ENCODE data around the gene SLC9A6.

DNA sequence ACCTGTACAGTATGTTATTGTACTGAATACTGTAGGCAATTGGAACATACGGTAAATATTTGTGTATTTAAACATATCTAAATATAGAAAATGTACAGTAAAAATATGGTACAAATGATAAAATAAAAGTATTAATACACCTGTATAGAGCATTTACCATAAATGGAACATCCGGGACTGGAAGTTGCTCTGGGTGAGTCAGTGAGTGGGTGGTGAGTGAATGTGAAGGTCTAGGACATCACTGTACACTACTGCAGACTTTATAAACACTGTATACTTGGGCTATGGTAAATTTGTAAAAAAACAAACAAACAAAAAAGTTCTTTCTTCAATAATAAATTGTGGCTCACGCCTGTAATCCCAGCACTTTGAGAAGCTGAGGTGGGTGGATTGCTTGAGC lies 109.7 kb downstream of the SLC9A6 start:
- TF ChIP-seq, protein P1, sequence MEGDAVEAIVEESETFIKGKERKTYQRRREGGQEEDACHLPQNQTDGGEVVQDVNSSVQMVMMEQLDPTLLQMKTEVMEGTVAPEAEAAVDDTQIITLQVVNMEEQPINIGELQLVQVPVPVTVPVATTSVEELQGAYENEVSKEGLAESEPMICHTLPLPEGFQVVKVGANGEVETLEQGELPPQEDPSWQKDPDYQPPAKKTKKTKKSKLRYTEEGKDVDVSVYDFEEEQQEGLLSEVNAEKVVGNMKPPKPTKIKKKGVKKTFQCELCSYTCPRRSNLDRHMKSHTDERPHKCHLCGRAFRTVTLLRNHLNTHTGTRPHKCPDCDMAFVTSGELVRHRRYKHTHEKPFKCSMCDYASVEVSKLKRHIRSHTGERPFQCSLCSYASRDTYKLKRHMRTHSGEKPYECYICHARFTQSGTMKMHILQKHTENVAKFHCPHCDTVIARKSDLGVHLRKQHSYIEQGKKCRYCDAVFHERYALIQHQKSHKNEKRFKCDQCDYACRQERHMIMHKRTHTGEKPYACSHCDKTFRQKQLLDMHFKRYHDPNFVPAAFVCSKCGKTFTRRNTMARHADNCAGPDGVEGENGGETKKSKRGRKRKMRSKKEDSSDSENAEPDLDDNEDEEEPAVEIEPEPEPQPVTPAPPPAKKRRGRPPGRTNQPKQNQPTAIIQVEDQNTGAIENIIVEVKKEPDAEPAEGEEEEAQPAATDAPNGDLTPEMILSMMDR (IDR thresholded peaks at IDR 0.05), result no peak
- TF ChIP-seq EZH2 (IDR thresholded peaks at IDR 0.05), result no peak
- no peak for TF ChIP-seq EZH2phosphoT487 (IDR thresholded peaks at IDR 0.05)

Measured in neural progenitor cell (in vitro differentiated cells).